OCI-LY1 (cell line): ENCODE measurements around the gene GBE1.

ENCODE experiments used
- H2AFZ ChIP-seq: fragments of 200-600 bp; sonication (generic), shearing (Covaris generic); 2 replicates; pipeline ENCODE4 v1.6.0; 2014; ENCODE audit warnings: antibody characterized with exemption, mild to moderate bottlenecking, low read length
- H3F3A ChIP-seq: fragments of 200-600 bp; sonication (generic), shearing (Covaris generic); 2 replicates; pipeline ENCODE4 v1.6.0; 2014; ENCODE audit warnings: mild to moderate bottlenecking, antibody characterized with exemption, low read length, moderate library complexity; ENCODE audit not compliant: insufficient read depth
- H3K27ac ChIP-seq: fragments of 200-600 bp; sonication (generic); 2 replicates; pipeline ENCODE4 v1.5.1; 2014; ENCODE audit warnings: low read length, mixed run types, mild to moderate bottlenecking, low read depth; ENCODE audit not compliant: poor library complexity, severe bottlenecking
- H3K27me3 ChIP-seq: fragments of 200-600 bp; sonication (generic); 2 replicates; pipeline ENCODE4 v1.6.0; 2014; ENCODE audit warnings: antibody characterized with exemption, mild to moderate bottlenecking, low read length, moderate library complexity; ENCODE audit not compliant: insufficient read depth
- H3K36me3 ChIP-seq: fragments of 200-600 bp; sonication (generic); 2 replicates; pipeline ENCODE4 v1.6.1; 2014; ENCODE audit warnings: mild to moderate bottlenecking, antibody characterized with exemption, low read length, moderate library complexity, mixed read lengths; ENCODE audit not compliant: insufficient read depth
- H3K4me1 ChIP-seq: fragments of 200-600 bp; sonication (generic); 2 replicates; pipeline ENCODE4 v1.5.1; 2014; ENCODE audit warnings: mild to moderate bottlenecking, low read length, moderate library complexity; ENCODE audit not compliant: insufficient read depth, severe bottlenecking
- H3K4me2 ChIP-seq: fragments of 200-600 bp; sonication (generic), shearing (Covaris generic); 2 replicates; pipeline ENCODE4 v1.6.1; 2014; ENCODE audit warnings: low read length
- H3K4me3 ChIP-seq: fragments of 200-600 bp; sonication (generic); 2 replicates; pipeline ENCODE4 v1.5.1; 2014; ENCODE audit warnings: low read length, low read depth, mild to moderate bottlenecking, mixed read lengths; ENCODE audit not compliant: poor library complexity, severe bottlenecking
- H3K79me2 ChIP-seq: fragments of 200-600 bp; shearing (Covaris generic); 2 replicates; pipeline ENCODE4 v1.6.1; 2016; ENCODE audit warnings: mixed run types, low read length, mixed read lengths; ENCODE audit not compliant: insufficient read depth
- H3K9ac ChIP-seq: fragments of 200-600 bp; sonication (generic), shearing (Covaris generic); 2 replicates; pipeline ENCODE4 v1.6.1; 2014; ENCODE audit warnings: mild to moderate bottlenecking, low read length, mixed read lengths
- H3K9me2 ChIP-seq: fragments of 200-600 bp; sonication (generic), shearing (Covaris generic); 2 replicates; pipeline ENCODE4 v1.6.1; 2014; ENCODE audit warnings: low read depth, mild to moderate bottlenecking, low read length, mixed read lengths
- H3K9me3 ChIP-seq: fragments of 200-600 bp; shearing (Covaris generic); 2 replicates; pipeline ENCODE4 v1.6.1; 2014; ENCODE audit warnings: low read length, mixed read lengths
- H4K20me1 ChIP-seq: fragments of 200-600 bp; sonication (generic), shearing (Covaris generic); 2 replicates; pipeline ENCODE4 v1.6.0; 2016; ENCODE audit warnings: mild to moderate bottlenecking, low read length; ENCODE audit not compliant: insufficient read depth
- CTCF ChIP-seq: fragments of 200-600 bp; sonication (generic), shearing (Covaris generic); IDR thresholded peaks from 2 replicates; pipeline ENCODE4 v1.5.1; 2017; ENCODE audit warnings: mild to moderate bottlenecking, antibody characterized with exemption, low read length, moderate library complexity, mixed read lengths
- EZH2 ChIP-seq: fragments of 200-600 bp; sonication (generic), shearing (Covaris generic); IDR thresholded peaks from 2 replicates; pipeline ENCODE4 v1.8.0; 2017; ENCODE audit warnings: borderline replicate concordance, mixed run types, mild to moderate bottlenecking, antibody characterized with exemption, low read length, moderate library complexity, mixed read lengths

Gene GBE1

GRCh38 chr3:81651139-81651538 lies 110.3 kb downstream of the GBE1 start:
- no peak for TF ChIP-seq CTCF
- no peak for TF ChIP-seq EZH2

GRCh38 chr3:81650187-81650586 lies 111.3 kb downstream of the GBE1 start:
- Histone ChIP-seq H3K4me3 (no peak overlapping the region), H3K4me2 (no peak overlapping the region), H2AFZ (no peak overlapping the region), H3K9me3 (no peaks in the 10 kb centered on the region), H4K20me1 (no peaks in the 10 kb centered on the region), H3K27ac (no peak overlapping the region), H3K36me3 (no peaks in the 10 kb centered on the region), H3K79me2 (no peaks in the 10 kb centered on the region), H3F3A (no peaks in the 10 kb centered on the region), H3K9ac (no peak overlapping the region), H3K27me3 (no peaks in the 10 kb centered on the region), H3K9me2 (no peaks in the 10 kb centered on the region), H3K4me1 (no peaks in the 10 kb centered on the region)
- no peak for TF ChIP-seq CTCF

More at GRCh38 chr3:81651139-81651538, 110.3 kb downstream of the GBE1 start:
- Histone ChIP-seq H3K9ac (no peak overlapping the region), H3K4me2 (no peak overlapping the region), H3F3A (no peaks in the 10 kb centered on the region), H3K79me2 (no peaks in the 10 kb centered on the region), H3K36me3 (no peaks in the 10 kb centered on the region), H3K27ac (no peak overlapping the region), H2AFZ (no peak overlapping the region), H3K27me3 (no peaks in the 10 kb centered on the region), H3K9me2 (no peaks in the 10 kb centered on the region), H4K20me1 (no peaks in the 10 kb centered on the region), H3K4me3 (no peak overlapping the region), H3K9me3 (no peaks in the 10 kb centered on the region), H3K4me1 (no peaks in the 10 kb centered on the region)

GRCh38 chr3:81645248-81645647 lies 116.2 kb downstream of the GBE1 start:
- H3K4me2 ChIP-seq, result no peak overlapping the region
- no peak for TF ChIP-seq CTCF
- TF ChIP-seq EZH2, result no peak

More at GRCh38 chr3:81645248-81645647, 116.2 kb downstream of the GBE1 start:
- no peaks in the 10 kb centered on the region for H3K27me3 ChIP-seq
- no peaks in the 10 kb centered on the region for H3K36me3 ChIP-seq
- H3K4me1 ChIP-seq, result no peaks in the 10 kb centered on the region
- no peaks in the 10 kb centered on the region for H4K20me1 ChIP-seq
- H3K9me3 ChIP-seq, result no peaks in the 10 kb centered on the region
- H3K79me2 ChIP-seq, result no peaks in the 10 kb centered on the region
- H3K27ac ChIP-seq, result no peak overlapping the region
- H2AFZ ChIP-seq, result no peak overlapping the region
- no peak overlapping the region for H3K4me3 ChIP-seq
- no peak overlapping the region for H3K9ac ChIP-seq
- no peaks in the 10 kb centered on the region for H3F3A ChIP-seq
- no peaks in the 10 kb centered on the region for H3K9me2 ChIP-seq
